NT2/D1 (cell line): ENCODE results near the gene WDR73.

ENCODE experiments used
- DNase-seq: peaks from one replicate; pipeline ENCODE4 v3.0.0-alpha.2; 2011; ENCODE audit warnings: low read depth, low spot score
- H3K27me3 ChIP-seq: 2 replicates; pipeline ENCODE4 v1.6.0; 2011; ENCODE audit warnings: mild to moderate bottlenecking; ENCODE audit not compliant: insufficient read length, insufficient read depth
- H3K36me3 ChIP-seq: 2 replicates; pipeline ENCODE4 v1.6.1; 2011; ENCODE audit warnings: mild to moderate bottlenecking, low read length, mixed read lengths; ENCODE audit not compliant: insufficient read depth, insufficient read length
- H3K4me1 ChIP-seq: 2 replicates; pipeline ENCODE4 v1.5.1; 2011; ENCODE audit not compliant: insufficient read depth, insufficient read length
- H3K4me3 ChIP-seq: 2 replicates; pipeline ENCODE4 v1.5.1; 2011; ENCODE audit warnings: low read depth; ENCODE audit not compliant: insufficient read length
- H3K9ac ChIP-seq: 2 replicates; pipeline ENCODE4 v1.6.0; 2011; ENCODE audit warnings: low read depth; ENCODE audit not compliant: insufficient read length
- H3K9me3 ChIP-seq: 2 replicates; pipeline ENCODE4 v1.5.1; 2011; ENCODE audit warnings: mild to moderate bottlenecking, low read length; ENCODE audit not compliant: insufficient read depth
- SUZ12 ChIP-seq: IDR thresholded peaks from 2 replicates; pipeline ENCODE4 v1.6.1; 2011; ENCODE audit not compliant: insufficient read length, insufficient read depth; ENCODE audit errors: extremely low read depth
- YY1 ChIP-seq: IDR thresholded peaks from 2 replicates; pipeline ENCODE4 v1.6.1; 2011; ENCODE audit not compliant: insufficient read length, insufficient read depth
- ZNF274 ChIP-seq: IDR thresholded peaks from 2 replicates; pipeline ENCODE4 v1.6.1; 2011; ENCODE audit warnings: mild to moderate bottlenecking, low read depth, low read length

Gene WDR73

GRCh38 chr15:84668221-84668982, 14.3 kb upstream of the WDR73 start:
- peaks cover 2% of the 10 kb centered on the region; the same call in 1 of the 2 replicates for H3K9me3 ChIP-seq
- H3K9ac ChIP-seq, result no peak overlapping the region
- H3K4me3 ChIP-seq, result no peak overlapping the region
- no peaks in the 10 kb centered on the region for H3K4me1 ChIP-seq
- DNase-seq, result no peak
- no peaks in the 10 kb centered on the region for H3K27me3 ChIP-seq
- TF ChIP-seq YY1 (no peak), SUZ12 (no peak), ZNF274 (no peak)
- peaks cover 76% of the 10 kb centered on the region for H3K36me3 ChIP-seq

DNA sequence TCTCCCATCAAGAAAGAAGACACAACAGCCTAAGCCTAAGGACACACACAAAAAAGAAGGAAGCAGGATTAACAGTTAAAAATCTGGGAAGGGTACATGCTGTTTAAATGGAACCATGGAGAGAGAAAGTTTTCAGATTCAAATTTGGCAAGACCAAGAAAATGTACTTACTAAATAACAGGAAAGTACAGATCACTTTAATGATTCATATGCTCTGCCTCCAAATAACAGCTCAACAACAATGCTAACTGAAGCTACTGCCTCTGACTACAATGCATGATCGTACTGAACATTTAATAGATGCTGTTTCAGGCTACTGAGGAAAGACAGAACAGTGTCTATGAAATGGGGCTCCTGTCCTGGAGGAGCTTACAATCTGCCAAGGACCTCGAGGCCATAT, 12.3 kb upstream of the WDR73 start:
- Histone ChIP-seq H3K27me3 (no peaks in the 10 kb centered on the region), H3K9me3 (no peaks in the 10 kb centered on the region), H3K36me3 (peaks cover 74% of the 10 kb centered on the region), H3K4me1 (no peaks in the 10 kb centered on the region), H3K4me3 (no peak overlapping the region), H3K9ac (no peak overlapping the region)
- no peak for DNase-seq
- no peak for TF ChIP-seq YY1
- TF ChIP-seq SUZ12, result no peak
- no peak for TF ChIP-seq ZNF274

DNA sequence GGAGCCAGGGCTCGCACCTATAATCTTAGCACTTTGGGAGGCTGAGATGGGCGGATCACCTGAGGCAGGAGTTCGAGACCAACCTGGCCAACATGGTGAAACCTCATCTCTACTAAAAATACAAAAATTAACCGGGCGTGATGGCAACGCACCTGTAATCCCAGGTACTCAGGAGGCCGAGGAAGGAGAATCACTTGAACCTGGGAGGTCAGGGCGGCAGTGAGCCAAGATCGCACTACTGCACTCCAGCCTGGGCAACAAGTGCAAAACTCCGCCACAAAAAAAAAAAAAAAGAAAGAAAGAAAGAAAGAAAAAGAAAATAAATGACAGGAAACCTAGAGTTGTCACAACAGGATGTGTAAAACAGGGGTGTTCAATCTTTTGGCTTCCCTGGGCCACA, 6.9 kb upstream of the WDR73 start:
- Histone ChIP-seq H3K27me3 (peaks cover 18% of the 10 kb centered on the region), H3K4me3 (no peak overlapping the region), H3K36me3 (peaks cover 30% of the 10 kb centered on the region), H3K9me3 (no peaks in the 10 kb centered on the region), H3K9ac (no peak overlapping the region), H3K4me1 (peaks cover 13% of the 10 kb centered on the region)
- DNase-seq, result no peak
- no peak for TF ChIP-seq YY1
- no peak for TF ChIP-seq SUZ12
- no peak for TF ChIP-seq ZNF274

DNA sequence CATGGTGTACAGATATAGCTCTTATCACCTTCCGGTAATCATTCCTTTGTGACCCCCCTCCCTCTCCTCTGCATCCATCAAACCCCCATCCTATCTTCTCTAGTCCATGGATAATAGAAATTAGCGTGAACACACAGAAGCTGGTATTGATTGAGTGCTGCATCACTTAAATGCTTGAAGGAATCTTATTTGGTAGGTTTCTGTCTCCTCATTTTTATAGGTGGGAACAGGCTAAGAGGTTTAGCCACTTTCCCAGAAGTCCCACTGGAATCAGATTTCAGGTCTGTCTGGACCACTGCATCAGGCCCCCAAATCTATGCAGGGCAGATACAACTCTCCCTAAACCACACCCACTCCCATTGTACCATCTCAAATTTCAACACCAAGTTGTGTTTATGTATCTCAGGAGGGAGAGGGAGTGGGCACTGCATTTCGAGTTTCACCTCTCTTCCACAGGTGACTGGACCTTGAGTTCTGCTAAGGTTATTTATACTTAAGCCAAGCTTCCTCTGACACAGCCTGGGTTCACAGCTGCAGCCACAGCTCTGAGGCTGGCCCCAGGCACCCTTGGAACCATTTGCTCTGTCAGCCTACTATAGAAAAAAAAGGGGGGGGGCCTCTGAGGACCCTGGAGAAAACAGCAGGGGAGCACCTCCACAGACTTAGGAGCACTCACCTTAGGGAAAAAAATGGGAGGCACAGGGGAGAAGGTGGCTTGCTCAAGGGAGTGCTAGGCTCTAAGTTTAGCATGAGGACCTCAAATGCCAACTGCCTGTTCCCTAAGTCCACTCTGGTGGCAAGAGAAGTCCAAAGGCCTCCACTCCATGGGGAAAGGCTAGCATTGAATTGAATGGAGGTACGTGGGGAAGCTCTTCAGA, 6.1 kb upstream of the WDR73 start:
- Histone ChIP-seq H3K27me3 (peaks cover 23% of the 10 kb centered on the region), H3K9ac (no peak overlapping the region), H3K9me3 (no peaks in the 10 kb centered on the region), H3K36me3 (peaks cover 21% of the 10 kb centered on the region), H3K4me3 (no peak overlapping the region), H3K4me1 (peaks cover 13% of the 10 kb centered on the region)
- no peak for TF ChIP-seq YY1
- no peak for DNase-seq

DNA sequence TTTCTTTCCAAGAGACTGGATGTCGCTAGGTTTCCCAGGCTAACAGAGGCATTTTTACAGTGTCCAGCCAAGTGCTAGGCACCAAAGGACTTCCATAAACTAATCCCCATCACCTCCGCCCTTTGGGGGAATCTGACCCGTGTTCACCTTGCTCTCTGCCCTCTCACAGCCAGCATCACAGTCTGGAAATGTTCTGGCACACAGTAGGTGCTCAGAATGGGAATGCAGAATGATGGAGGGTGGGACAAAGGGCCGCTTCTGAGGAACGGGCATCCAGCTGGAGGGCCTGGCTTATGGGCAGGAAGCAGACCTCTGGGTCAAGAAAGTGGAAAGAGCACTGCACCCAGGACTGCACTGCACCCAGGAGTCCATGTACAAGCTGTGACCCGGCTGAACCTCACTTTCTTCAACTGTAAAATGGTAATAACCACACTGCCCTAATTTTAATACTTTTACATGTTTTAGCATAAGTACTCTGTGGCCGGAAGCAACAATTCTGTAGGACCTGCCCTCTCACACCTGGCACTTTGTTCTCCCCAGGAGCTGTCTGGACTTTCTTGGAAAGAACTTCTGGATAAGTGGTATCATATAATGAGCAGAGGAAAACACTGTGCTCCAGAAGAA, 4.8 kb upstream of the WDR73 start:
- Histone ChIP-seq H3K4me1 (peaks cover 13% of the 10 kb centered on the region), H3K36me3 (peaks cover 15% of the 10 kb centered on the region), H3K9me3 (no peaks in the 10 kb centered on the region), H3K4me3 (peak overlapping the region; percentile 29), H3K27me3 (peaks cover 23% of the 10 kb centered on the region), H3K9ac (peak overlapping the region; percentile 84)
- DNase-seq, result no peak
- TF ChIP-seq SUZ12 (no peak), ZNF274 (no peak), YY1 (no peak)

DNA sequence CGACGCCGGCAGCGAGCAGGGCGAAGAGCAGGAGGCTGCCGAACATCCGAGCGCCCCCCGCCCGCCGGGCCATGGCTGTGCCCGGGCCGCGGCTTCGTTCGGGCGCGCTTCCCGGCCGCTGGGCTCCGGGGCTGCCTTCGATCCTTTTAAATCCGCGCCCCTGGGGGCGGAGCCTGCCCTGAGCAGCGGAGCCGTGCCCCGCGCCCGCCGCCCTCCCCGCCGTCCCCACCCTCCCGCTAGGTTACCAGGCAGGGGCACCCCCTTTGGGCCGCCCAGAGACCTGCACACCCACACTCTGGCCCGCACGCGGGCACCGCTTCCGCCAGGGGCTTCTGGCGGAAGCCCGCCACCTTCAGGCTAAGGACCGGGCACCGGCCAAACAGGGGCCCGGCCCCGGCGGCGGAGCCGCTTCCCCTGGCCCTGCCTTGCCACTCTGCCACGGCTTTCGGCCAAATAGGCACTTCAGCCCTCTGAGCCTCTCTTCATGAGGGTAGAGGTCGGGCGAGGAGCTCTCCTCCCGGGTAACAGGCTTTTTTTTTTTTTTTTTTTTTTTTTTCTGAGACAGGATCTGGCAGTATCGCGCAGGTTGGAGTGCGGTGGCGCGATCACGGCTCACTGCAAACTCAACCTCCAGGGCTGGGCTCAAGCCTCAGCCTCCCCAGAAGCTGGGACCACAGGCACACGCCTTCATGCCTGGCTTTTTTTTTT, 4.2 kb upstream of the WDR73 start, which contains the start of gene NMB:
Gene NMB (minus strand): TSS at position 120 of the 708 bp plus-strand sequence. CDS start 47 bp downstream, at position 73.
- H3K4me3 ChIP-seq, result peak within 1 kb of the TSS; percentile 53
- H3K27me3 ChIP-seq, result peaks cover 23% of the 10 kb centered on the region
- peaks cover 18% of the 10 kb centered on the region for H3K36me3 ChIP-seq
- H3K9me3 ChIP-seq, result no peaks in the 10 kb centered on the region
- DNase-seq, result peak; percentile 88
- TF ChIP-seq SUZ12 (no peak), ZNF274 (no peak), YY1 (no peak)
- peaks cover 13% of the 10 kb centered on the region for H3K4me1 ChIP-seq
- H3K9ac ChIP-seq, result peak within 1 kb of the TSS; percentile 84

DNA sequence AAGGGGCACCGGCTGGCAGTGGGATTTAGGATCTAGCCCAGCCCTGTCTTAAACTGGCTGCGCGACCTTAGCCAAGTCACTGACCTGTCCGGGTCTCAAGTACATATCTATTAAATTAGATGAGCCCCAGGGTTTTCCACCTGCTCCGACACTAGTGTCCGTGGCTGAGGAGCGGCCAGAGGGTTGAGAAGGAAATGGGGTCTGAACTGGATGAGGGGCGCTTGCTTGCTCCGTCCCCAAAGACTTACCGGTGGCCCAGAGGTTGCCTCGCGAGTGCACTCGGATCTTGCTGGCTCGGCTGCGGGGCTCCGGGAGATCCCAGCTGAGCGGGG, 3.6 kb upstream of the WDR73 start:
- Histone ChIP-seq H3K4me1 (peaks cover 17% of the 10 kb centered on the region), H3K27me3 (peaks cover 23% of the 10 kb centered on the region), H3K4me3 (peak overlapping the region; percentile 53), H3K9me3 (no peaks in the 10 kb centered on the region), H3K9ac (peak overlapping the region; percentile 84), H3K36me3 (peaks cover 21% of the 10 kb centered on the region)
- no peak for DNase-seq
- TF ChIP-seq ZNF274 (no peak), SUZ12 (no peak), YY1 (no peak)
